Kidney tubule cell (primary cell): ENCODE data around the gene DEK.
"Not testable (repeated sequence)": the region's sequence is repeated elsewhere in the genome, so short reads cannot be mapped to it uniquely, and the experiment has no call there.

Source experiments
- DNase-seq: peaks from one replicate; pipeline ENCODE4 v3.0.0-alpha.2; 2018; ENCODE audit warnings: low spot score

DEK gene

DNA sequence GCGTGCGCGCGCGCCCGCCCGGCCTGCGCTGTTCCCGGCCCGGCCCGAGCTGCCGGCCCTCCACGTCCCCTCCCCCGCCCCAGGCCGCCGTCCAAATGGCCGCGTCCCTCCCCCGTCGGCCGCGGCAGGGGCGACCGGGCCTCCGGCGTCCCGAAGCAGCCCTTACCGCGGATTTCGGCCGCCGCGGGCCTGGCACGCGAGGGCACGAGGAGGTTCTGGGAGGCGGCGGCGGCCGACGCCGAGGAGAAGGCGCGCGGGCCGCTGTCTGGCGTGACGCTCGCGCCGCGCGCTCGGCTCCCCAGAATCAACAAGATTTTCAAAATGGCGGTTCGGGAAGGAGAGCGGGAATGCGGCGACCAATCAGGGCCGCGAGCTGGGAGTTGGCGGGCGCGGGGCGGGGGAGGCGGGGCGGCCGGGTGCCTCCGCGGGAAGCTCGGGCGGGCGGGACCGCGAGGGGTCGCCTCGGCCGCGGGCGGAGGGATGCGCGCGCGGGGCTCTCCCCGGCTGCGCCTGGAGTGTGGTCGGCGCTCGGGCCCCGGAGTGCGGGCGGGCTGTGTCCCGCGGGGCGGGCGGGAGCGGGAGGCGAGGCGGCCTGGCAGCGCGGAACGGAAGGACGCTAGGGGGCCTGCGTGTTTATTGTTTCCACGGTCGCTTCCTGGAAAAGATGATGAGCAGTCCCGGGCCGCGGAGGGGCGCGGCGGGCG is at the start of gene DEK:
DEK (minus strand) TSS at position 312 of the 704 bp plus-strand sequence. CDS start 543 bp downstream, outside the sequence.
- DNase-seq, result peak; percentile 86

- DNase-seq, result no peak
These were observed 48.0 kb upstream of the DEK start for GRCh38 chr6:18312368-18312767.

GRCh38 chr6:18310010-18310409 is 45.7 kb upstream of the DEK start:
- DNase-seq, result not testable (repeated sequence)

DNA sequence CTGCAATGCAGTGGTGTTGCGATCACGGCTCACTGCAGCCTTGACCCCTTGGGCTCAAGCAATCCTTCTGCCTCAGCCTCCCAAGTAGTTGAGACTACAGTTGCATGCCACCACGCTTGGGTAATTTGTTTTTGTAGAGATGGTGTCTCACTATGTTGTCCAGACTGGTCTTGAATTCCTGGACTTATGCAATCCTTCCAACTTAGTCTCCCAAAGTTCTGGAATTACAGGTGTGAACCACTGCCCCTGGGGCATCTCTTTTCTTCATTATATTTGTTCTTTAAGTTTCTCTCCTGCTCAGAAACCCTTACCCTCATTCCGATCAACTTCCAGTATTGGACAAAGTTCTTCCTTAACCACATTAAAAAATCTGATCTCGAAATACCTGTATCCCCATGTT is 44.7 kb upstream of the DEK start:
- DNase-seq, result no peak

GRCh38 chr6:18308070-18308735 is 43.9 kb upstream of the DEK start:
- peak; percentile 40 for DNase-seq

DNA sequence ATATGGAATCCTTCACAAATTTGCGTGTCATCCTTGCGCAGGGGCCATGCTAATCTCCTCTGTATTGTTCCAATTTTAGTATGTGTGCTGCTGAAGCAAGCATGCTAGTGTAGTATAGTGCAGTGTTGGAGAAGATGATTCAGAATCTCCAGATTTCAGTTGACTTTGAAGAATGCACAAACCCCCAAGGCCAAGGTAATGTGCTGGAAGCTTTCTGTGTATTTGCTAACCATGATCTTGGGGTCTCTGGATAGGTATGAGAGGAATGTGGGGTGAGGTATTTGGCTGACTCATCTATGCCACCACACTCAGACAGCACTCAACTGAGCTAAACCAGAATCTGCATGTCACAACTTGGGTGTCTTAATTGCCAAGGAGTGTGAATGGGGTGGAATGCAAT is 42.6 kb upstream of the DEK start:
- peak; percentile 83 for DNase-seq

DNA sequence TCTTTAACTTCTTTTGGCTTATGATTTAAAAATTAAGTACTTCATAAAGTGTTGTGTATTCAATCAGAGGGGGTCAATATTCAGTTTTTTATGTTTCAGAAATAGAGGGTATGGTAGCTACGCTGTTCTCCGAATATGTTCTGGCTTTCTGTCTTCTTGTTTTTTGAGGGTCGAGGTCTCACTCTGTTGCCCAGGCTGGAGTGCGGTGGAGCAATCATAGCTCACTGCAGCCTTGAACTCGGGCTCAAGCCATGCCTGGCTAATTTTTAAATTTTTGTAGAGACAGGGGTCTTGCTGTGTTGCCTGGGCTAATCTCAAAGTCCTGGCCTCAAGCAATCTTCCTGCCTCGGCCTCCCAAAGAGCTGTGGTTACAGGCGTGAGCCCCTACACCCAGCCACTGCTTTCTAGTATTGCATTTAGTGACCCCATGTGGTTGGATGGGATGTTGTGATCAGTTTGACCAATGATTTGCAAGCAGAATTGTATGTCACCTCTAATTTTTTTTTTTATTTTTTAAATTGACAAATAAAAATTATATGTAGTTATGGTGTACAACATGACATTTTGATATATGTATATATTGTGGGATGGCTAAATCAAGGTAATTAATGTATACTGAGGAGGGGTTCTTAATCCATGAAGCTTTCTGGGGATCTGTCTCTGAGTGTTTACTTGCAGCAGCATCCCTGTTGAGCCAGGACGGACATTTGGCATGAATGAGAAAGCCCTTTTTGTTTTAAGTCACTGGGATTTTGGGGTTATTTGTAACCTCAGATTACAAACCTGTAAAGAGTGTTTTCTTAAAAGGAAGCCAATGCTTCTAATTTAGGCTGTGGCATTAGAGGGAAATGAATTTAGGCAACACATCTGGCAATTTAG is 38.5 kb upstream of the DEK start:
- DNase-seq, result no peak

GRCh38 chr6:18293076-18293904 is 29.0 kb upstream of the DEK start:
- peak; percentile 36 for DNase-seq

- no peak for DNase-seq
These were observed 25.0 kb upstream of the DEK start for GRCh38 chr6:18289283-18289682.

DNA sequence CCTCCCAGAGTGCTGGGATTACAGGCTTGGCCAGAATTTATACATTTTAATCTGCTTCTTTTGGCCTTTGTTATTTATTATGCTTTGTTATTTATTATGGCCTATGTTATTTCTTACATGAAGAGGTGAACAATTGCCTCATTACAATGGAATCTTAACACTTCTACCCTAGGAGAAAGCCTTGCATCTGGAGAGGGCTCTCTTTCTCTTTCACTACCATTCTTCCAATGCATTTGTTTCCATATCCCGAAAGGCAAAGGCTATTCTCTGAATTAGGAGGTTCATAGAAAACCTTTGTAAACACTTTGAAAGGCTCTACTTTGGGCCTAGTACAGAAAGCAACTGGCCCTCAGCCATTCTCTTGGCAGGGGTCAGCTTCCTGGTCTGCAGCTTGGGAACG is 19.9 kb upstream of the DEK start:
- no peak for DNase-seq

- DNase-seq, result no peak
These were observed 17.2 kb upstream of the DEK start for GRCh38 chr6:18281564-18281963.

GRCh38 chr6:18280084-18280483 is 15.8 kb upstream of the DEK start:
- DNase-seq, result peak; percentile 66

- no peak for DNase-seq
These were observed 15.1 kb upstream of the DEK start for GRCh38 chr6:18279422-18279821.

GRCh38 chr6:18277237-18278006 is 13.1 kb upstream of the DEK start:
- DNase-seq, result no peak

DNA sequence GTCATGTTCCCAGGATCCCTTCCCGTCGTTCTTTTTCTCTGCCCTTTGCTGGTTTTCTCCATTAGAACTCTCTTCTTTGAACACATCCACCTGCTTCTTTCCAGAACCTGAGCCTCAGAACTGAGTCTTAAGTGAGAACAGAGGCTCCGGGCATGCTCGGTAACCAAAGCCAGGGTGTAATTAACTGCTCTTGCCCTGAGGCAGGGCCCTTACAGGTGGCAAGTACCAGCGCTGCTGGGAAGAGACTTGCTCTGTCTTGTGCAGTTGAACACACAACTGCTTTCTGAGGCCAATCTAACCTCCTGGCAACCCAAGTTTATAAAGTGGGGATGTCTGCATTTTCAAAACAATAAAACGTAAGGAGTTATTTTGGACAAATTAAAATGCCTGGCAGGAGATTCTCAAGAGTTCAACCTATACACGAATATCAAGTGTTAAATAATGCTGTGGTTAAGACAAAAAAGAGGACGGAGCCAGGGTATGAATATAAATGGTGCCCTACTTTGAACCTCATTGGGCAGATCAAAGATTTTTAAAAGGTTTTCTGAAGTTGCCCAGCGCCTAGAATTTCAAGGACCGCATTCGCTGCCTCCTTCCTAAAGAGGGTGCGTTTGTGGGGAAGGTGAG is 12.4 kb upstream of the DEK start:
- DNase-seq, result peak; percentile 17

DNA sequence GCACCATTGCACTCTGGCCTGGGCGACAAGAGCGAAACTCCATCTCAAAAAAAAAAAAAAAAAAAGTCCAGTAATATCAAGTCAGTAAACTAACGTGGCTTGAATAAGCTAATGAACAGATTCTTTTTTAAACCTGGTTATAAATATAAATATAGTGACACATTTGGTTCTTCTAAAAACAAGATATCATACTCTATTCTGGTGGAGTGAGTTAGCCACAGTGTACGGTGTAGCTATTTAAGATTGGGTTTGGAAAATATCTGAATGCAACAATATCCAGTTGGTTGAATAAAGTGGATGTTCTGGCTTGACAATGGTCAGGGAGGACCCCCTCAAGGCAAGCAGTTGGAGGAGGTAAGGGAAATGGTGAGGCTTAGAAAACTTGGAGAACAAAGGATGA is 5.9 kb upstream of the DEK start:
- no peak for DNase-seq

- no peak for DNase-seq
These were observed 5.4 kb upstream of the DEK start for GRCh38 chr6:18269717-18270116.

DNA sequence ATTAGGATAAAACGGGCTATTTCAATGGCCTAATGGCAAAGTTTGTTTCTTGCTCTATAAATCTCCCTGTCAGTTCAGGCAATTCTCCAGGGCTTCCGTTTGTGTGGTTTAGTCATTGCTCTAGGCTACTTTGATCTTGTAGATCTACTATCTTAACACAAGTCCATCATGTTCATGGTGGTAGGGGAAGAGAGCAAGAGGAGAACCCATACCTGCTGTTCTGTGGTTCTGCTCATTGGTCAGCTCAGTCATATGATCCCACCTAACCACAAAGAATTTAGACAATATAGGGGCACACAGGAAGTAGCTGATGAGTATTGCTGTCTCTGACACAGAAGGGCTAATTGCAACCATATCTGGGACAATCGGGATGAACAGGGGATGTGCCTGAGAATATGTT is 4.9 kb upstream of the DEK start:
- peak; percentile 50 for DNase-seq

- no peak for DNase-seq
These were observed 3.7 kb upstream of the DEK start for GRCh38 chr6:18268066-18268465.

GRCh38 chr6:18266523-18266912 is 2.2 kb upstream of the DEK start:
- no peak for DNase-seq
